HCT116 (cell line): ENCODE measurements around the gene EIPR1. TPM values are rescaled to one million over a fixed set of nuclear protein-coding genes. Genes with fewer than 3 reads are reported as not detected.

Experiments
- ATAC-seq: fragments of 200-7000 bp; cut with Tn5 transposase; 2 replicates; pipeline ENCODE4 v1.9.1; 2020; ENCODE audit warnings: mild to moderate bottlenecking, moderate library complexity
- BruUV-seq: library from RNA; stranded (reverse); fragments of 400-500 nt; replicated peaks from 2 replicates; lab custom pipeline; 2021; lab: Mats Ljungman, UMichigan
- CTCF ChIA-PET: fragments of 300-600 bp; sonication (Branson Sonifier 250); formaldehyde crosslinking; loops from one replicate; lab custom pipeline; 2021; ENCODE audit warnings: antibody characterized with exemption; lab: Charles Lee
- POLR2A ChIA-PET: fragments of 300-600, 350-600 bp; sonication (Branson Sonifier 250); formaldehyde crosslinking; loops from one replicate; lab custom pipeline; 2021; ENCODE audit warnings: antibody characterized with exemption; lab: Charles Lee
- RAD21 ChIA-PET, 2 experiments: fragments of 300-600 bp; sonication (Branson Sonifier 250); formaldehyde crosslinking; loops; one replicate each; lab custom pipeline; 2023; ENCODE audit warnings: low total read pairs in 2 of 2; ENCODE audit not compliant: uncharacterized antibody in 2 of 2, unreplicated experiment in 2 of 2, low non-redundant PET in 1 of 2; lab: Charles Lee
- DNase-seq: peaks from one replicate; pipeline ENCODE4 v3.0.0-alpha.2; 2010; ENCODE audit warnings: low read depth, low spot score
- H2AFZ ChIP-seq: fragments of 200-600 bp; shearing (Covaris generic), sonication (generic); 2 replicates; pipeline ENCODE4 v1.6.1; 2017; ENCODE audit warnings: low read depth, mixed run types, mixed read lengths, antibody characterized with exemption, low read length; ENCODE audit not compliant: poor library complexity, severe bottlenecking
- H3K27ac ChIP-seq: 2 replicates; pipeline ENCODE4 v1.5.1; 2012; ENCODE audit warnings: low read depth, low read length
- H3K27me3 ChIP-seq: fragments of 200-600 bp; sonication (generic); 2 replicates; pipeline ENCODE4 v1.6.1; 2016; ENCODE audit warnings: mixed run types, low read length, mixed read lengths; ENCODE audit not compliant: insufficient read depth
- H3K36me3 ChIP-seq, 2 experiments: fragments of 200-500 bp in 1 of 2; fragments of 200-600 bp in 1 of 2; sonication (Bioruptor generic) in 1 of 2; sonication (generic) in 1 of 2; 2 replicates each; pipeline versions ENCODE4 v1.5.1 to v1.6.1; 2014 to 2016; ENCODE audit warnings: low read length in 2 of 2, inconsistent platforms in 1 of 2, mixed read lengths in 1 of 2, mixed run types in 1 of 2; ENCODE audit not compliant: insufficient read depth in 2 of 2, control insufficient read depth in 1 of 2
- H3K4me1 ChIP-seq, 2 experiments: fragments of 200-600 bp in 1 of 2; sonication (generic) in 1 of 2; 2 replicates each; pipeline versions ENCODE4 v1.5.1 to v1.6.1; 2012 to 2017; ENCODE audit warnings: low read length in 2 of 2, inconsistent platforms in 1 of 2, mild to moderate bottlenecking in 1 of 2, mixed read lengths in 1 of 2, mixed run types in 1 of 2, moderate library complexity in 1 of 2; ENCODE audit not compliant: insufficient read depth in 2 of 2, control insufficient read depth in 1 of 2
- H3K4me2 ChIP-seq: fragments of 200-600 bp; sonication (generic); 2 replicates; pipeline ENCODE4 v1.6.1; 2017; ENCODE audit warnings: mixed run types, low read length, mixed read lengths
- H3K4me3 ChIP-seq, 2 experiments: fragments of 200-600 bp in 1 of 2; sonication (generic) in 1 of 2; replicated peaks in 1 of 2; 2 replicates each; pipeline ENCODE4 v1.5.1; 2011 to 2016; ENCODE audit warnings: low read length in 2 of 2, control low read depth in 1 of 2, low read depth in 1 of 2, mild to moderate bottlenecking in 1 of 2, mixed read lengths in 1 of 2, mixed run types in 1 of 2
- H3K79me2 ChIP-seq: fragments of 200-600 bp; sonication (generic); 2 replicates; pipeline ENCODE4 v1.6.1; 2017; ENCODE audit warnings: mild to moderate bottlenecking, mixed run types, low read length, moderate library complexity, mixed read lengths; ENCODE audit not compliant: insufficient read depth
- H3K9ac ChIP-seq: fragments of 200-600 bp; sonication (generic); 2 replicates; pipeline ENCODE4 v1.6.1; 2016; ENCODE audit warnings: low read length, mixed read lengths
- H3K9me2 ChIP-seq: fragments of 200-600 bp; sonication (generic), shearing (Covaris generic); 2 replicates; pipeline ENCODE4 v1.6.1; 2017; ENCODE audit warnings: mixed run types, mild to moderate bottlenecking, moderate library complexity; ENCODE audit not compliant: insufficient read depth
- H3K9me3 ChIP-seq, 2 experiments: fragments of 200-500 bp in 1 of 2; fragments of 200-600 bp in 1 of 2; sonication (Bioruptor generic) in 1 of 2; sonication (generic) in 1 of 2; 2 replicates each; pipeline ENCODE4 v1.6.1; 2014 to 2017; ENCODE audit warnings: low read length in 2 of 2, mixed read lengths in 2 of 2, inconsistent platforms in 1 of 2, low read depth in 1 of 2, mild to moderate bottlenecking in 1 of 2, mixed run types in 1 of 2, moderate library complexity in 1 of 2; ENCODE audit not compliant: control insufficient read depth in 1 of 2, insufficient read depth in 1 of 2
- H4K20me1 ChIP-seq: fragments of 200-600 bp; sonication (generic), shearing (Covaris generic); 2 replicates; pipeline ENCODE4 v1.6.1; 2017; ENCODE audit warnings: mixed run types, mild to moderate bottlenecking, moderate library complexity; ENCODE audit not compliant: insufficient read depth
- CEBPB ChIP-seq: IDR thresholded peaks from 2 replicates; pipeline ENCODE4 v1.6.1; 2012; ENCODE audit warnings: low read depth
- CTCF ChIP-seq, 3 experiments: fragments of 200-600 bp in 1 of 3; sonication (generic) in 1 of 3; IDR thresholded peaks in 2 of 3; conservative IDR thresholded peaks in 1 of 3; 2 replicates each; pipeline ENCODE4 v1.5.1; 2012 to 2017; ENCODE audit warnings: low read depth in 2 of 3, low read length in 2 of 3, antibody characterized with exemption in 1 of 3, borderline replicate concordance in 1 of 3, control low read depth in 1 of 3, mild to moderate bottlenecking in 1 of 3, mixed read lengths in 1 of 3, mixed run types in 1 of 3, moderate library complexity in 1 of 3; ENCODE audit not compliant: insufficient read depth in 1 of 3
- EZH2phosphoT487 ChIP-seq: fragments of 200-600 bp; IDR thresholded peaks from 2 replicates; pipeline ENCODE4 v1.6.1; 2018; ENCODE audit warnings: antibody characterized with exemption, borderline replicate concordance
- FOSL1 ChIP-seq: IDR thresholded peaks from 2 replicates; pipeline ENCODE4 v1.6.1; 2012; ENCODE audit warnings: low read depth
- JUND ChIP-seq: IDR thresholded peaks from 2 replicates; pipeline ENCODE4 v1.6.1; 2012
- POLR2A ChIP-seq: IDR thresholded peaks from 2 replicates; pipeline ENCODE4 v1.7.0; 2011; ENCODE audit warnings: borderline replicate concordance; ENCODE audit not compliant: insufficient read depth, insufficient read length; ENCODE audit errors: extremely low read depth
- POLR2AphosphoS5 ChIP-seq: IDR thresholded peaks from 2 replicates; pipeline ENCODE4 v1.6.1; 2011; ENCODE audit warnings: mild to moderate bottlenecking, low read depth, low read length, moderate library complexity
- RAD21 ChIP-seq: IDR thresholded peaks from 2 replicates; pipeline ENCODE4 v1.6.1; 2012; ENCODE audit warnings: low read depth, mild to moderate bottlenecking
- SIN3A ChIP-seq: IDR thresholded peaks from 2 replicates; pipeline ENCODE4 v1.6.1; 2012; ENCODE audit warnings: low read depth
- ZBTB33 ChIP-seq: IDR thresholded peaks from 2 replicates; pipeline ENCODE4 v1.6.1; 2011; ENCODE audit warnings: mild to moderate bottlenecking, low read length, moderate library complexity; ENCODE audit not compliant: insufficient replicate concordance; ENCODE audit errors: extremely low read depth
- ZFX ChIP-seq: fragments of 450-650 bp; IDR thresholded peaks from 2 replicates; pipeline ENCODE4 v1.6.1; 2017
- intact Hi-C: fragments of 100-400 bp; cut with micrococcal nuclease; formaldehyde crosslinking; loops from 2 replicates; pipeline ENCODE4 v1.10.0; 2022
- total RNA-seq: library from RNA; stranded (reverse); gene quantifications from one replicate; pipeline ENCODE4 v1.2.1, GENCODE V29; 2021; ENCODE audit not compliant: unreplicated experiment

The EIPR1 gene
- total RNA-seq, 1 experiment from 2014 or later = 36.9 TPM

- Histone ChIP-seq H3K36me3 (no peaks in the 10 kb centered on the region), H3K4me2 (no peak overlapping the region), H3K9me3 (peaks cover 0 to 7% of the 10 kb centered on the region in 2 experiments; a peak in 1 of 4 replicates), H3K4me1 (no peaks in the 10 kb centered on the region), H3K4me3 (no peak overlapping the region), H3K79me2 (no peaks in the 10 kb centered on the region), H4K20me1 (no peaks in the 10 kb centered on the region), H3K9me2 (no peaks in the 10 kb centered on the region), H3K27ac (no peak overlapping the region), H2AFZ (no peak overlapping the region), H3K9ac (no peak overlapping the region), H3K27me3 (no peaks in the 10 kb centered on the region)
- ChIA-PET RAD21 (no interaction called here), CTCF (no interaction called here), POLR2A (no interaction called here)
- BruUV-seq = no TSS peak
- TF ChIP-seq POLR2AphosphoS5 = no peak
- intact Hi-C loops = no loop called here
- ATAC-seq (no peak), DNase-seq (no peak)
These were observed 128.7 kb downstream of the EIPR1 start for GRCh38 chr2:3248754-3249475.

GRCh38 chr2:3246928-3247714 is 130.5 kb downstream of the EIPR1 start:
- H3K9ac ChIP-seq = no peak overlapping the region
- H3K9me2 ChIP-seq = no peaks in the 10 kb centered on the region
- no peak overlapping the region for H3K4me2 ChIP-seq
- TF ChIP-seq JUND (no peak), POLR2A (no peak), EZH2phosphoT487 (no peak), CTCF (IDR thresholded peaks at IDR 0.05 in 2 of 3, conservative IDR thresholded peaks at IDR 0.05 in 1 of 3; ENCODE audit: borderline replicate concordance in 1 of 3, insufficient read depth in 1 of 3, low read depth in 2 of 3, low read length in 2 of 3) (no peak), POLR2AphosphoS5 (no peak), CEBPB (no peak), SIN3A (no peak), FOSL1 (no peak), RAD21 (no peak), ZFX (no peak), ZBTB33 (no peak)
- no peak for DNase-seq
- no peaks in the 10 kb centered on the region for H3K27me3 ChIP-seq
- CTCF ChIA-PET = no interaction called here
- BruUV-seq = no TSS peak
- no peaks in the 10 kb centered on the region for H3K79me2 ChIP-seq
- peaks cover 0 to 7% of the 10 kb centered on the region in 2 experiments; a peak in 1 of 4 replicates for H3K9me3 ChIP-seq
- RAD21 ChIA-PET = no interaction called here
- no peak overlapping the region for H3K4me3 ChIP-seq
- H3K27ac ChIP-seq = no peak overlapping the region
- no peak overlapping the region for H2AFZ ChIP-seq
- intact Hi-C loops = no loop called here
- no peaks in the 10 kb centered on the region for H3K36me3 ChIP-seq
- POLR2A ChIA-PET = no interaction called here
- no peaks in the 10 kb centered on the region for H3K4me1 ChIP-seq
- no peaks in the 10 kb centered on the region for H4K20me1 ChIP-seq
- ATAC-seq = no peak
